Skeletal muscle satellite cell (primary cell): ENCODE results near the gene SLC9B2.
"Not testable (repeated sequence)": the region's sequence is repeated elsewhere in the genome, so short reads cannot be mapped to it uniquely, and the experiment has no call there.

Experiments
- H3K27me3 ChIP-seq: 2 replicates; pipeline ENCODE4 v1.7.0; 2013; ENCODE audit warnings: low read length; ENCODE audit not compliant: control insufficient read depth, insufficient read depth
- H3K36me3 ChIP-seq: 2 replicates; pipeline ENCODE4 v1.7.0; 2013; ENCODE audit warnings: mild to moderate bottlenecking, control low read depth, low read length; ENCODE audit not compliant: insufficient read depth
- H3K4me1 ChIP-seq: 2 replicates; pipeline ENCODE4 v1.7.0; 2013; ENCODE audit warnings: low read length; ENCODE audit not compliant: control insufficient read depth, insufficient read depth
- H3K4me2 ChIP-seq: 2 replicates; pipeline ENCODE4 v1.7.0; 2013; ENCODE audit warnings: mild to moderate bottlenecking, low read length
- H3K4me3 ChIP-seq: 2 replicates; pipeline ENCODE4 v1.7.0; 2013; ENCODE audit warnings: low read length
- H3K9ac ChIP-seq: 2 replicates; pipeline ENCODE4 v1.7.0; 2013; ENCODE audit warnings: mild to moderate bottlenecking, low read depth, low read length, moderate library complexity
- H3K9me3 ChIP-seq: replicated peaks from 2 replicates; pipeline ENCODE4 v1.7.0; 2013; ENCODE audit warnings: mild to moderate bottlenecking, control low read depth, low read length

The SLC9B2 gene

GRCh38 chr4:103011378-103012025, 65.1 kb downstream of the SLC9B2 start:
- Histone ChIP-seq H3K4me2 (no peak overlapping the region), H3K27me3 (no peaks in the 10 kb centered on the region), H3K36me3 (no peaks in the 10 kb centered on the region), H3K4me3 (no peak overlapping the region), H3K9me3 (no peaks in the 10 kb centered on the region), H3K9ac (no peak overlapping the region), H3K4me1 (peaks cover 9% of the 10 kb centered on the region)

GRCh38 chr4:103010804-103011203, 65.8 kb downstream of the SLC9B2 start:
- no peak overlapping the region for H3K9ac ChIP-seq
- no peaks in the 10 kb centered on the region for H3K9me3 ChIP-seq
- H3K27me3 ChIP-seq = peaks cover under 1% of the 10 kb centered on the region
- H3K36me3 ChIP-seq = no peaks in the 10 kb centered on the region
- H3K4me2 ChIP-seq = no peak overlapping the region
- no peak overlapping the region for H3K4me3 ChIP-seq
- peaks cover 9% of the 10 kb centered on the region for H3K4me1 ChIP-seq

GRCh38 chr4:103008875-103009729, 67.5 kb downstream of the SLC9B2 start:
- Histone ChIP-seq H3K4me3 (no peak overlapping the region), H3K9me3 (no peaks in the 10 kb centered on the region), H3K9ac (no peak overlapping the region), H3K4me1 (peaks cover 9% of the 10 kb centered on the region), H3K27me3 (peaks cover 11% of the 10 kb centered on the region), H3K36me3 (no peaks in the 10 kb centered on the region), H3K4me2 (no peak overlapping the region)

- H3K4me1 ChIP-seq = no peaks in the 10 kb centered on the region
- H3K27me3 ChIP-seq = peaks cover 11% of the 10 kb centered on the region
- H3K9me3 ChIP-seq = no peaks in the 10 kb centered on the region
- H3K4me3 ChIP-seq = no peak overlapping the region
- no peak overlapping the region for H3K4me2 ChIP-seq
- no peaks in the 10 kb centered on the region for H3K36me3 ChIP-seq
- H3K9ac ChIP-seq = no peak overlapping the region
Measured at GRCh38 chr4:103002551-103002950, 74.0 kb downstream of the SLC9B2 start.

- Histone ChIP-seq H3K4me1 (no peaks in the 10 kb centered on the region), H3K36me3 (no peaks in the 10 kb centered on the region), H3K27me3 (no peaks in the 10 kb centered on the region), H3K9me3 (no peaks in the 10 kb centered on the region), H3K9ac (no peak overlapping the region), H3K4me2 (no peak overlapping the region), H3K4me3 (no peak overlapping the region)
Measured at GRCh38 chr4:102994803-102995202, 81.8 kb downstream of the SLC9B2 start.

GRCh38 chr4:102993985-102994384, 82.6 kb downstream of the SLC9B2 start:
- not testable (repeated sequence) for H3K4me3 ChIP-seq, H3K9me3 ChIP-seq, H3K4me1 ChIP-seq, H3K36me3 ChIP-seq, H3K27me3 ChIP-seq, H3K9ac ChIP-seq, H3K4me2 ChIP-seq

GRCh38 chr4:102988429-102989020, 88.0 kb downstream of the SLC9B2 start:
- Histone ChIP-seq H3K36me3 (no peaks in the 10 kb centered on the region), H3K4me3 (no peak overlapping the region), H3K4me1 (peaks cover 4% of the 10 kb centered on the region), H3K9ac (no peak overlapping the region), H3K9me3 (no peaks in the 10 kb centered on the region), H3K27me3 (no peaks in the 10 kb centered on the region), H3K4me2 (no peak overlapping the region)

GRCh38 chr4:102981005-102981404, 95.6 kb downstream of the SLC9B2 start:
- no peaks in the 10 kb centered on the region for H3K27me3 ChIP-seq
- H3K9ac ChIP-seq = no peak overlapping the region
- no peaks in the 10 kb centered on the region for H3K9me3 ChIP-seq
- no peaks in the 10 kb centered on the region for H3K4me1 ChIP-seq
- no peaks in the 10 kb centered on the region for H3K36me3 ChIP-seq
- H3K4me3 ChIP-seq = no peak overlapping the region
- H3K4me2 ChIP-seq = no peak overlapping the region
